SU-DHL-6 (cell line): Measurements from ENCODE around the gene SLC24A1.

Experiments
- H2AFZ ChIP-seq: fragments of 200-600 bp; sonication (generic); 2 replicates; pipeline ENCODE4 v1.6.1; 2014; ENCODE audit warnings: low read depth, mild to moderate bottlenecking, moderate library complexity, mixed read lengths, antibody characterized with exemption, low read length; ENCODE audit not compliant: severe bottlenecking
- H3F3A ChIP-seq: fragments of 200-600 bp; shearing (Covaris generic); 2 replicates; pipeline ENCODE4 v1.6.0; 2016; ENCODE audit warnings: antibody characterized with exemption, mild to moderate bottlenecking; ENCODE audit not compliant: insufficient read depth
- H3K27ac ChIP-seq: fragments of 200-600 bp; sonication (generic); 2 replicates; pipeline ENCODE4 v1.5.1; 2016; ENCODE audit warnings: low read depth, mild to moderate bottlenecking, low read length, moderate library complexity, mixed read lengths
- H3K27me3 ChIP-seq: fragments of 200-600 bp; sonication (generic), shearing (Covaris generic); 2 replicates; pipeline ENCODE4 v1.6.0; 2014; ENCODE audit warnings: mild to moderate bottlenecking, low read length
- H3K36me3 ChIP-seq: fragments of 200-600 bp; sonication (generic); 2 replicates; pipeline ENCODE4 v1.6.1; 2014; ENCODE audit warnings: mild to moderate bottlenecking, low read length, mixed read lengths
- H3K4me2 ChIP-seq: fragments of 300-600, 200-600 bp; shearing (Covaris generic), sonication (generic); 2 replicates; pipeline ENCODE4 v1.6.0; 2014; ENCODE audit warnings: low read length, low read depth, mild to moderate bottlenecking; ENCODE audit not compliant: poor library complexity, severe bottlenecking
- H3K4me3 ChIP-seq: fragments of 200-600 bp; sonication (generic); 2 replicates; pipeline ENCODE4 v1.5.1; 2014; ENCODE audit warnings: antibody characterized with exemption, low read length, mild to moderate bottlenecking, mixed read lengths; ENCODE audit not compliant: insufficient read depth, poor library complexity, severe bottlenecking
- H3K79me2 ChIP-seq: fragments of 200-600 bp; sonication (generic); 2 replicates; pipeline ENCODE4 v1.6.1; 2014; ENCODE audit warnings: mild to moderate bottlenecking, low read length, moderate library complexity; ENCODE audit not compliant: insufficient read depth
- H3K9ac ChIP-seq: fragments of 200-600 bp; sonication (generic); 2 replicates; pipeline ENCODE4 v1.7.0; 2014; ENCODE audit warnings: mild to moderate bottlenecking, low read length
- H3K9me2 ChIP-seq: fragments of 200-600 bp; sonication (generic); replicated peaks from 2 replicates; pipeline ENCODE4 v1.6.1; 2014; ENCODE audit warnings: low read length; ENCODE audit not compliant: insufficient read depth
- H3K9me3 ChIP-seq: fragments of 200-600 bp; sonication (generic); 2 replicates; pipeline ENCODE4 v1.6.1; 2014; ENCODE audit warnings: low read length, mixed read lengths; ENCODE audit not compliant: insufficient read depth
- H4K20me1 ChIP-seq: fragments of 200-600 bp; sonication (generic); 2 replicates; pipeline ENCODE4 v1.6.1; 2014; ENCODE audit warnings: low read depth, mild to moderate bottlenecking, antibody characterized with exemption, low read length, moderate library complexity, mixed read lengths
- EZH2phosphoT487 ChIP-seq: fragments of 200-600 bp; sonication (generic), shearing (Covaris generic); conservative IDR thresholded peaks from 2 replicates; pipeline ENCODE4 v1.6.1; 2018; ENCODE audit warnings: mild to moderate bottlenecking, antibody characterized with exemption, low read length, moderate library complexity, mixed read lengths
- TF ChIP-seq, protein P1 (sequence below): fragments of 200-600 bp; sonication (generic); IDR thresholded peaks from one replicate; pipeline ENCODE4 v1.5.1; 2017; ENCODE audit warnings: antibody characterized with exemption, mild to moderate bottlenecking, low read length, moderate library complexity; ENCODE audit not compliant: insufficient read depth, poor library complexity, severe bottlenecking

SLC24A1 gene

DNA sequence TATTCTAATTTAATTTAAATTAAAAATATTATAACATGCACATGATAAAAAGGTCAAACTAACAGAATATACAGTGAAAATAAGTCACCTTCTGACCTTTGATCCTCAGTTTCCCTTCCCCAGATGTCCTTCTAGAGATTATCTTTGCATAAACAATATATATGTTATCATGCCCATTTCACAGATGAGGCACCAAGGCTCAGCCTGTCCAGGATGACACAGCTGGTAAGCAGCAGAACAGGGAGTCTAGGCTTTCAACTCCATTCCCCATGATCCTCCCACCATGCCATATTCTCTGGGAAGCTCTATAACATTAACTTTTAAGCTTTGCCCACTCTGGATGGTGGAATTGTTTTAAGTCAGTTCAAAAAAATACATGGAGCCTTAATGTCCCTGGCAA lies 1.4 kb downstream of the SLC24A1 start:
- no peaks in the 10 kb centered on the region for H4K20me1 ChIP-seq
- TF ChIP-seq, protein P1, sequence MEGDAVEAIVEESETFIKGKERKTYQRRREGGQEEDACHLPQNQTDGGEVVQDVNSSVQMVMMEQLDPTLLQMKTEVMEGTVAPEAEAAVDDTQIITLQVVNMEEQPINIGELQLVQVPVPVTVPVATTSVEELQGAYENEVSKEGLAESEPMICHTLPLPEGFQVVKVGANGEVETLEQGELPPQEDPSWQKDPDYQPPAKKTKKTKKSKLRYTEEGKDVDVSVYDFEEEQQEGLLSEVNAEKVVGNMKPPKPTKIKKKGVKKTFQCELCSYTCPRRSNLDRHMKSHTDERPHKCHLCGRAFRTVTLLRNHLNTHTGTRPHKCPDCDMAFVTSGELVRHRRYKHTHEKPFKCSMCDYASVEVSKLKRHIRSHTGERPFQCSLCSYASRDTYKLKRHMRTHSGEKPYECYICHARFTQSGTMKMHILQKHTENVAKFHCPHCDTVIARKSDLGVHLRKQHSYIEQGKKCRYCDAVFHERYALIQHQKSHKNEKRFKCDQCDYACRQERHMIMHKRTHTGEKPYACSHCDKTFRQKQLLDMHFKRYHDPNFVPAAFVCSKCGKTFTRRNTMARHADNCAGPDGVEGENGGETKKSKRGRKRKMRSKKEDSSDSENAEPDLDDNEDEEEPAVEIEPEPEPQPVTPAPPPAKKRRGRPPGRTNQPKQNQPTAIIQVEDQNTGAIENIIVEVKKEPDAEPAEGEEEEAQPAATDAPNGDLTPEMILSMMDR: no peak
- no peak for TF ChIP-seq EZH2phosphoT487
- no peaks in the 10 kb centered on the region for H3K27me3 ChIP-seq
- H3K4me3 ChIP-seq: no peak overlapping the region
- no peak overlapping the region for H3K4me2 ChIP-seq
- no peak overlapping the region for H3K9ac ChIP-seq
- no peaks in the 10 kb centered on the region for H3K9me3 ChIP-seq
- H2AFZ ChIP-seq: no peak overlapping the region
- H3K79me2 ChIP-seq: no peaks in the 10 kb centered on the region
- H3F3A ChIP-seq: no peaks in the 10 kb centered on the region
- no peaks in the 10 kb centered on the region for H3K36me3 ChIP-seq
- no peaks in the 10 kb centered on the region for H3K9me2 ChIP-seq
- H3K27ac ChIP-seq: no peak overlapping the region

DNA sequence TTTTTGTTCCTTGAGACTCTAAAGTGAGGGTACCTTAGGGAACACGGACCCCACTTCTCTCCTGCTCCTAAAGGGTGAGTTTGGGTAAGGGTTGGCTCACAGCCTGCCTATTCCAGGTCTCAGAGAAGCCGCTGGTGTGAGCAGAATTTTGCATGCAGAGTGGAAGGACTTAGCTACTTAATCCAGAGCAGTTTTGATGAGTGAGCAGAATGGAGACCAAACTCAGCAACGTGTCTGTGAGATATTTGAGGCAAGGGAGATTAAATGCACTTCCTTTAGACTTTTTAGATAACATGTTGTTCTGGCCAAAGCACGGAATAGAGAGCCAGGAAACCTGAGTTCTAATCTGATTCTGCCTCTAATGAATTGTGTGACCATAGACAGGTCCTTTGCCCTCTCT lies 5.1 kb downstream of the SLC24A1 start:
- Histone ChIP-seq H3K9me2 (no peaks in the 10 kb centered on the region), H3K9me3 (no peaks in the 10 kb centered on the region), H3K4me2 (no peak overlapping the region), H3K79me2 (no peaks in the 10 kb centered on the region), H3K27ac (no peak overlapping the region), H3K4me3 (no peak overlapping the region), H3F3A (no peaks in the 10 kb centered on the region), H3K36me3 (no peaks in the 10 kb centered on the region), H3K27me3 (no peaks in the 10 kb centered on the region), H4K20me1 (no peaks in the 10 kb centered on the region), H2AFZ (no peak overlapping the region), H3K9ac (no peak overlapping the region)
- TF ChIP-seq, protein P1: no peak
- TF ChIP-seq EZH2phosphoT487: no peak

DNA sequence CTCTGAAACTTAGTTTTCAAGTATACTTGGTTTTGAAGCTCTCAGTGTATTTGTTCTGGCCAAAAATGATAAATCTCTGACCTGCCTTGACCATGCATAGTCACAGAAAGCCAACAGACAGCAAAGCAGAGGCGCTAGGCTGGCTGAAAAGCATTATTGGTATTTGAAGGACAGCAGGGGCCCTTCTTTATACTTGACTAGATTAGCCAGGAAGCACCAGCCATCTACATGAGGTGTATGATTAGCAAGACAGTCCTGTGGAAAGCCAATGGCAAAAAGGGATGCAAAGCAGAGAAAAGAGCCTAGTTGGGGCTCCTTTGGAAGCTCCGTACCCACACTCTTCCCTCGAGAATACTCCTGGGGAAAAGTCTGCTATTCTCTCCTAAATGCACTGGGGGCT lies 7.8 kb downstream of the SLC24A1 start:
- no peaks in the 10 kb centered on the region for H3K27me3 ChIP-seq
- H3K9me2 ChIP-seq: no peaks in the 10 kb centered on the region
- H2AFZ ChIP-seq: no peak overlapping the region
- H4K20me1 ChIP-seq: no peaks in the 10 kb centered on the region
- no peaks in the 10 kb centered on the region for H3K9me3 ChIP-seq
- no peak overlapping the region for H3K27ac ChIP-seq
- H3K4me2 ChIP-seq: no peak overlapping the region
- H3K36me3 ChIP-seq: no peaks in the 10 kb centered on the region
- H3K79me2 ChIP-seq: no peaks in the 10 kb centered on the region
- H3K4me3 ChIP-seq: no peak overlapping the region
- TF ChIP-seq EZH2phosphoT487: no peak
- TF ChIP-seq, protein P1: no peak
- H3F3A ChIP-seq: no peaks in the 10 kb centered on the region
- H3K9ac ChIP-seq: no peak overlapping the region
